Measurements from ENCODE around the gene ORC2.
"Not testable (repeated sequence)": the region's sequence is repeated elsewhere in the genome, so short reads cannot be mapped to it uniquely, and the experiment has no call there.

Gene ORC2

GRCh38 chr2:200993097-200993496 is 29.6 kb upstream of the ORC2 start:
- no peaks in the 10 kb centered on the region for H3K27me3 ChIP-seq
- no peak for DNase-seq
- no peak overlapping the region for H3K27ac ChIP-seq
- intact Hi-C loops (cut with DNase I; ENCODE audit: low total_unique reads) = no loop called here
- TF ChIP-seq CTCF (IDR thresholded peaks at IDR 0.05) = no peak
- peaks cover 26 to 78% (median 66%) of the 10 kb centered on the region in 3 donors for H3K36me3 ChIP-seq
- H3K4me3 ChIP-seq = no peak overlapping the region
- H3K9me3 ChIP-seq = no peaks in the 10 kb centered on the region
- no peaks in the 10 kb centered on the region for H3K4me1 ChIP-seq

- Histone ChIP-seq H3K36me3 (peaks cover 37 to 62% (median 53%) of the 10 kb centered on the region in 3 donors), H3K4me3 (no peak overlapping the region), H3K27ac (no peak overlapping the region), H3K9me3 (no peaks in the 10 kb centered on the region), H3K27me3 (no peaks in the 10 kb centered on the region), H3K4me1 (no peaks in the 10 kb centered on the region)
- TF ChIP-seq CTCF (IDR thresholded peaks at IDR 0.05) = no peak
- DNase-seq = no peak
- intact Hi-C loops (cut with DNase I; ENCODE audit: low total_unique reads) = no loop called here
Measured at GRCh38 chr2:200987137-200987536, 23.7 kb upstream of the ORC2 start.

GRCh38 chr2:200985799-200986198 is 22.3 kb upstream of the ORC2 start:
- no peak overlapping the region for H3K4me3 ChIP-seq
- no peak for DNase-seq
- H3K27me3 ChIP-seq = no peaks in the 10 kb centered on the region
- no peaks in the 10 kb centered on the region for H3K4me1 ChIP-seq
- H3K27ac ChIP-seq = no peak overlapping the region
- H3K36me3 ChIP-seq = peaks cover 39 to 60% (median 50%) of the 10 kb centered on the region in 3 donors
- TF ChIP-seq CTCF (IDR thresholded peaks at IDR 0.05) = no peak
- no peaks in the 10 kb centered on the region for H3K9me3 ChIP-seq
- intact Hi-C loops (cut with DNase I; ENCODE audit: low total_unique reads) = no loop called here

- Histone ChIP-seq H3K4me3 (no peak overlapping the region), H3K9me3 (no peaks in the 10 kb centered on the region), H3K4me1 (no peaks in the 10 kb centered on the region), H3K27me3 (no peaks in the 10 kb centered on the region), H3K27ac (no peak overlapping the region), H3K36me3 (peaks cover 8 to 20% (median 16%) of the 10 kb centered on the region in 3 donors)
- no peak for DNase-seq
- intact Hi-C loops (cut with DNase I; ENCODE audit: low total_unique reads) = no loop called here
- TF ChIP-seq CTCF (IDR thresholded peaks at IDR 0.05) = no peak
Measured at GRCh38 chr2:200976710-200977109, 13.2 kb upstream of the ORC2 start.

- no peaks in the 10 kb centered on the region for H3K9me3 ChIP-seq
- TF ChIP-seq CTCF (IDR thresholded peaks at IDR 0.05) = no peak
- H3K4me3 ChIP-seq = no peak overlapping the region
- H3K27me3 ChIP-seq = no peaks in the 10 kb centered on the region
- no peak for DNase-seq
- intact Hi-C loops (cut with DNase I; ENCODE audit: low total_unique reads) = no loop called here
- peaks cover 0 to 10% (median 6%) of the 10 kb centered on the region in 3 donors for H3K36me3 ChIP-seq
- no peaks in the 10 kb centered on the region for H3K4me1 ChIP-seq
- H3K27ac ChIP-seq = no peak overlapping the region
Measured at GRCh38 chr2:200975672-200976071, 12.2 kb upstream of the ORC2 start.

- H3K27ac ChIP-seq; H3K9me3 ChIP-seq; H3K27me3 ChIP-seq; H3K36me3 ChIP-seq; DNase-seq; H3K4me1 ChIP-seq; H3K4me3 ChIP-seq; intact Hi-C loops (cut with DNase I; ENCODE audit: low total_unique reads): not testable (repeated sequence)
Measured at GRCh38 chr2:200970057-200970456, 6.6 kb upstream of the ORC2 start.

Measured in tibial artery (tissue), 4 donors.